ENCODE data around the gene KCTD16. TPM values are rescaled to one million over a fixed set of nuclear protein-coding genes. Genes with fewer than 3 reads are reported as not detected.

The KCTD16 gene
- polyA plus RNA-seq, 2 of the 4 experiments (the other 2 are of a cell fraction), result 0.10 to 0.32 TPM

DNA sequence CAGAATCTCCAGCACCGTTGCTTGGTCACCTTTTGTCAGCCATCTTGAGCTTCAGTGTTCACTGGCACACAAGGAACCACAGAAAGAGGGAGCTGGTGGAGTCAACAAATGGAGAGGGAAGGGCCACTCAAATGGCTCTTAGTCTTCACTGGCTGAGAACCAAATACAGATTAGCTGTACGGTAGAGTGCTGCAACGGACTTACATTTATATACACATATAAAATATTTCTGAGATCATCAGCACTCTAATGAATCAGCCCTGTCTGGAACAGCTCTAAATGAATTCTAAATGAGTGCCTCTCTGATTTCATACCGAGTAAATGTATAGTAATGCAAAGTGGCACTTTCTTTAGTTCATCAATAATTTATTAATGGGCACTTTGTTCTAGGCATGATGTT lies 24.8 kb downstream of the KCTD16 start:
- ChIA-PET POLR2A (no interaction called here), CTCF (interaction anchor here (0.7 to 5.3 kb wide), 7 partner anchors 8 to 1204 kb away, joined by 3 to 29 read pairs (median 3); partner anchors contain the start of genes KCTD16 and YIPF5)
- Histone ChIP-seq H3K9me3 (no peaks in the 10 kb centered on the region), H3K4me1 (peaks cover 60% of the 10 kb centered on the region), H3K4me3 (no peak overlapping the region), H3K27ac (peak overlapping the region; percentile 40 to 64), H3K4me2 (no peak overlapping the region)
- WGBS (ENCODE audit: missing lambda C conversion rate), result 35% methylated on average over 4 of the region's 4 CpGs
- FAIRE-seq (no peak), ATAC-seq (no peak), DNase-seq (ENCODE audit: low read depth in 1 of 2, low spot score in 1 of 2) (no peak)
- TF ChIP-seq ZFP36 (IDR thresholded peaks at IDR 0.05; ENCODE audit: borderline replicate concordance, partially characterized antibody) (no peak), MYC (IDR thresholded peaks at IDR 0.05; ENCODE audit: borderline replicate concordance, low read length) (no peak), KDM5A (IDR thresholded peaks at IDR 0.05) (no peak), MAZ (IDR thresholded peaks at IDR 0.05; ENCODE audit: borderline replicate concordance, low read depth, low read length) (no peak), RARB (CRISPR knock-in tag; IDR thresholded peaks at IDR 0.05) (no peak), RAD21 (conservative IDR thresholded peaks at IDR 0.05 in 1 of 2, IDR thresholded peaks at IDR 0.05 in 1 of 2) (no peak), NPAS2 (CRISPR knock-in tag; IDR thresholded peaks at IDR 0.05; ENCODE audit: borderline replicate concordance) (no peak), SREBF2 (IDR thresholded peaks at IDR 0.05) (no peak)
- TF ChIP-seq, protein P1, sequence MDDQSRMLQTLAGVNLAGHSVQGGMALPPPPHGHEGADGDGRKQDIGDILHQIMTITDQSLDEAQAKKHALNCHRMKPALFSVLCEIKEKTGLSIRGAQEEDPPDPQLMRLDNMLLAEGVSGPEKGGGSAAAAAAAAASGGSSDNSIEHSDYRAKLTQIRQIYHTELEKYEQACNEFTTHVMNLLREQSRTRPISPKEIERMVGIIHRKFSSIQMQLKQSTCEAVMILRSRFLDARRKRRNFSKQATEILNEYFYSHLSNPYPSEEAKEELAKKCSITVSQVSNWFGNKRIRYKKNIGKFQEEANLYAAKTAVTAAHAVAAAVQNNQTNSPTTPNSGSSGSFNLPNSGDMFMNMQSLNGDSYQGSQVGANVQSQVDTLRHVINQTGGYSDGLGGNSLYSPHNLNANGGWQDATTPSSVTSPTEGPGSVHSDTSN (IDR thresholded peaks at IDR 0.05), result no peak
- TF ChIP-seq, protein P2, sequence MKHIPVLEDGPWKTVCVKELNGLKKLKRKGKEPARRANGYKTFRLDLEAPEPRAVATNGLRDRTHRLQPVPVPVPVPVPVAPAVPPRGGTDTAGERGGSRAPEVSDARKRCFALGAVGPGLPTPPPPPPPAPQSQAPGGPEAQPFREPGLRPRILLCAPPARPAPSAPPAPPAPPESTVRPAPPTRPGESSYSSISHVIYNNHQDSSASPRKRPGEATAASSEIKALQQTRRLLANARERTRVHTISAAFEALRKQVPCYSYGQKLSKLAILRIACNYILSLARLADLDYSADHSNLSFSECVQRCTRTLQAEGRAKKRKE (CRISPR knock-in tag; IDR thresholded peaks at IDR 0.05; ENCODE audit: low read depth), result no peak
- TF ChIP-seq, protein P3, sequence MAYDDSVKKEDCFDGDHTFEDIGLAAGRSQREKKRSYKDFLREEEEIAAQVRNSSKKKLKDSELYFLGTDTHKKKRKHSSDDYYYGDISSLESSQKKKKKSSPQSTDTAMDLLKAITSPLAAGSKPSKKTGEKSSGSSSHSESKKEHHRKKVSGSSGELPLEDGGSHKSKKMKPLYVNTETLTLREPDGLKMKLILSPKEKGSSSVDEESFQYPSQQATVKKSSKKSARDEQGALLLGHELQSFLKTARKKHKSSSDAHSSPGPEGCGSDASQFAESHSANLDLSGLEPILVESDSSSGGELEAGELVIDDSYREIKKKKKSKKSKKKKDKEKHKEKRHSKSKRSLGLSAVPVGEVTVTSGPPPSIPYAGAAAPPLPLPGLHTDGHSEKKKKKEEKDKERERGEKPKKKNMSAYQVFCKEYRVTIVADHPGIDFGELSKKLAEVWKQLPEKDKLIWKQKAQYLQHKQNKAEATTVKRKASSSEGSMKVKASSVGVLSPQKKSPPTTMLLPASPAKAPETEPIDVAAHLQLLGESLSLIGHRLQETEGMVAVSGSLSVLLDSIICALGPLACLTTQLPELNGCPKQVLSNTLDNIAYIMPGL (CRISPR knock-in tag; IDR thresholded peaks at IDR 0.05; ENCODE audit: borderline replicate concordance), result no peak
- TF ChIP-seq, protein P4, sequence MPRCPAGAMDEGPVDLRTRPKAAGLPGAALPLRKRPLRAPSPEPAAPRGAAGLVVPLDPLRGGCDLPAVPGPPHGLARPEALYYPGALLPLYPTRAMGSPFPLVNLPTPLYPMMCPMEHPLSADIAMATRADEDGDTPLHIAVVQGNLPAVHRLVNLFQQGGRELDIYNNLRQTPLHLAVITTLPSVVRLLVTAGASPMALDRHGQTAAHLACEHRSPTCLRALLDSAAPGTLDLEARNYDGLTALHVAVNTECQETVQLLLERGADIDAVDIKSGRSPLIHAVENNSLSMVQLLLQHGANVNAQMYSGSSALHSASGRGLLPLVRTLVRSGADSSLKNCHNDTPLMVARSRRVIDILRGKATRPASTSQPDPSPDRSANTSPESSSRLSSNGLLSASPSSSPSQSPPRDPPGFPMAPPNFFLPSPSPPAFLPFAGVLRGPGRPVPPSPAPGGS (IDR thresholded peaks at IDR 0.05), result no peak
- TF ChIP-seq, protein P5, sequence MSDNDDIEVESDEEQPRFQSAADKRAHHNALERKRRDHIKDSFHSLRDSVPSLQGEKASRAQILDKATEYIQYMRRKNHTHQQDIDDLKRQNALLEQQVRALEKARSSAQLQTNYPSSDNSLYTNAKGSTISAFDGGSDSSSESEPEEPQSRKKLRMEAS (IDR thresholded peaks at IDR 0.05), result no peak

DNA sequence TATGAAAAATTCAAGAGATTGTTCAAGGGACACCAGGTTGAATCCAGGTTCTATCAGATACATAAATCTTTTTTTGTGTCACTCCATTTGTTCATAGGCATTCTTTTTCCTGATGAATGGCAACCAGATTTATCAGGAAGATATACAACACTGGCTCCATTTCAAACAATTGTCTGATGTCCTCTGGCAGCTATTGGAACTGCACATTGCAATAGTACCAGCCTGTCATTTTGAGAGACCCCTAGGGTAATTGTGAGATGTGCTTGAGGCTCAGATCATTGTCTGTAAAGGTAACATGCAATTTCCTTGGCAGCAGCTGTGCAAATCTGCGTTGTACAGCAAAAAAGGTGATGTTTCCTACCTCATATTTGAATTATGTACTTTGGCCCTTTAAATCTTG lies 25.9 kb downstream of the KCTD16 start:
- H3K4me1 ChIP-seq, result peaks cover 48% of the 10 kb centered on the region
- DNase-seq (ENCODE audit: low read depth in 1 of 2, low spot score in 1 of 2), result no peak
- TF ChIP-seq, protein P6, sequence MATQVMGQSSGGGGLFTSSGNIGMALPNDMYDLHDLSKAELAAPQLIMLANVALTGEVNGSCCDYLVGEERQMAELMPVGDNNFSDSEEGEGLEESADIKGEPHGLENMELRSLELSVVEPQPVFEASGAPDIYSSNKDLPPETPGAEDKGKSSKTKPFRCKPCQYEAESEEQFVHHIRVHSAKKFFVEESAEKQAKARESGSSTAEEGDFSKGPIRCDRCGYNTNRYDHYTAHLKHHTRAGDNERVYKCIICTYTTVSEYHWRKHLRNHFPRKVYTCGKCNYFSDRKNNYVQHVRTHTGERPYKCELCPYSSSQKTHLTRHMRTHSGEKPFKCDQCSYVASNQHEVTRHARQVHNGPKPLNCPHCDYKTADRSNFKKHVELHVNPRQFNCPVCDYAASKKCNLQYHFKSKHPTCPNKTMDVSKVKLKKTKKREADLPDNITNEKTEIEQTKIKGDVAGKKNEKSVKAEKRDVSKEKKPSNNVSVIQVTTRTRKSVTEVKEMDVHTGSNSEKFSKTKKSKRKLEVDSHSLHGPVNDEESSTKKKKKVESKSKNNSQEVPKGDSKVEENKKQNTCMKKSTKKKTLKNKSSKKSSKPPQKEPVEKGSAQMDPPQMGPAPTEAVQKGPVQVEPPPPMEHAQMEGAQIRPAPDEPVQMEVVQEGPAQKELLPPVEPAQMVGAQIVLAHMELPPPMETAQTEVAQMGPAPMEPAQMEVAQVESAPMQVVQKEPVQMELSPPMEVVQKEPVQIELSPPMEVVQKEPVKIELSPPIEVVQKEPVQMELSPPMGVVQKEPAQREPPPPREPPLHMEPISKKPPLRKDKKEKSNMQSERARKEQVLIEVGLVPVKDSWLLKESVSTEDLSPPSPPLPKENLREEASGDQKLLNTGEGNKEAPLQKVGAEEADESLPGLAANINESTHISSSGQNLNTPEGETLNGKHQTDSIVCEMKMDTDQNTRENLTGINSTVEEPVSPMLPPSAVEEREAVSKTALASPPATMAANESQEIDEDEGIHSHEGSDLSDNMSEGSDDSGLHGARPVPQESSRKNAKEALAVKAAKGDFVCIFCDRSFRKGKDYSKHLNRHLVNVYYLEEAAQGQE (IDR thresholded peaks at IDR 0.05), result no peak
- TF ChIP-seq, protein P5 (IDR thresholded peaks at IDR 0.05), result 0 out of 2 replicates have a peak, but pooled peaks have one; percentile 45
- no peak for TF ChIP-seq KDM5A (IDR thresholded peaks at IDR 0.05)
- TF ChIP-seq MAFK (IDR thresholded peaks at IDR 0.05; ENCODE audit: partially characterized antibody), result peak; percentile 25
- 19% methylated on average over 1 of the region's 1 CpG for WGBS (ENCODE audit: missing lambda C conversion rate)
- no peak overlapping the region for H3K4me3 ChIP-seq
- CTCF ChIA-PET, result interaction anchor here (0.7 to 1.7 kb wide), 3 partner anchors 10 to 1631 kb away, joined by 3 to 6 read pairs (median 3); no protein-coding TSS in a partner anchor
- peak overlapping the region; percentile 48 to 86 for H3K27ac ChIP-seq
- no peak for FAIRE-seq
- POLR2A ChIA-PET, result no interaction called here
- H3K9me3 ChIP-seq, result no peaks in the 10 kb centered on the region
- ATAC-seq, result peak in 1 of 2 experiments; percentile 59; a peak in 3 of 6 replicates
- peak overlapping the region; percentile 77 for H3K4me2 ChIP-seq
